Coronary artery (tissue), 2 donors: ENCODE results near the gene B3GAT2.
"Not testable (repeated sequence)": the region's sequence is repeated elsewhere in the genome, so short reads cannot be mapped to it uniquely, and the experiment has no call there.

Experiments used
- DNase-seq: peaks from one replicate; pipeline ENCODE4 v3.0.0-alpha.2; 2017; ENCODE audit warnings: low spot score
- H3K27ac ChIP-seq, 2 donors: fragments of 200-600 bp; sonication (generic); one replicate each; pipeline ENCODE4 v1.5.1; 2016 to 2019
- H3K4me3 ChIP-seq: fragments of 200-600 bp; sonication (generic); 2 replicates; pipeline ENCODE4 v1.5.1; 2016; ENCODE audit warnings: mild to moderate bottlenecking, moderate library complexity
- CTCF ChIP-seq: fragments of 200-600 bp; sonication (generic); IDR thresholded peaks from one replicate; pipeline ENCODE4 v1.5.1; 2019; ENCODE audit warnings: antibody characterized with exemption

The B3GAT2 gene

GRCh38 chr6:70955441-70956190, 1.2 kb downstream of the B3GAT2 start:
- TF ChIP-seq CTCF, result peak; percentile 84
- DNase-seq, result no peak
- H3K27ac ChIP-seq, result no peak overlapping the region
- peak overlapping the region; percentile 76 for H3K4me3 ChIP-seq

- DNase-seq, result no peak
- Histone ChIP-seq H3K4me3 (no peak overlapping the region), H3K27ac (no peak overlapping the region)
- no peak for TF ChIP-seq CTCF
Observed at GRCh38 chr6:70954750-70955149, 2.1 kb downstream of the B3GAT2 start.

GRCh38 chr6:70954176-70954575, 2.7 kb downstream of the B3GAT2 start:
- no peak overlapping the region for H3K27ac ChIP-seq
- H3K4me3 ChIP-seq, result no peak overlapping the region
- no peak for DNase-seq
- TF ChIP-seq CTCF, result no peak

- H3K4me3 ChIP-seq, result no peak overlapping the region
- no peak overlapping the region for H3K27ac ChIP-seq
- no peak for TF ChIP-seq CTCF
- DNase-seq, result no peak
Observed at GRCh38 chr6:70952608-70953165, 4.2 kb downstream of the B3GAT2 start.

DNA sequence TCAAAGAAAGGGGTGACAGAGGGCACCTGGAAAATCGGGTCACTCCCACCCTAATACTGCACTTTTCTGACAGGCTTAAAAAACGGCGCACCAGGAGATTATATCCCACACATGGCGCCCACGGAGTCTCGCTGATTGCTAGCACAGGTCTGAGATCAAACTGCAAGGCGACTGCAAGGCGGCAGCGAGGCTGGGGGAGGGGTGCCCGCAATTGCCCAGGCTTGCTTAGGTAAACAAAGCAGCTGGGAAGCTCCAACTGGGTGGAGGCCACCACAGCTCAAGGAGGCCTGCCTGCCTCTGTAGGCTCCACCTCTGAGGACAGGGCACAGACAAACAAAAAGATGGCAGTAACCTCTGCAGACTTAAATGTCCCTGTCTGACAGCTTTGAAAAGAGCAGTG, 12.5 kb downstream of the B3GAT2 start:
- DNase-seq, H3K4me3 ChIP-seq, H3K27ac ChIP-seq: not testable (repeated sequence)

DNA sequence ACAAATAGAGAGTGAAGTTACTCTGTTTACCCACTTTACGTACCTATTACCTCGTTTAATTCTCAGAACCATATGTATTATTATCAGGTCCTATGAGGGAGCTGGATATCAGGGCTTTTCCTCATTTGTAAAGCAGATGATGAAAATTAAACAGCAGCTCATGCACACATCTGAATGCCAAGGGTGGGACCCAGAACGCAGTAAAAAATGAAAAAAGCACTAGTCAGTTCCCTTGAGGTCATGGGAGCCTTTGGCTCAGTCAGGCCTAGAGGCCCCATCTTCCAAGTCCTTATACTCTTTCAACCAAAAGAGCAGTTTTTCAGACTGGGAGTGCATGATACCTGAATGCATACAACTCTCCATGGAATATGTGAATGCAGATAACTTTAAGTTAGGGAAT, 23.0 kb downstream of the B3GAT2 start:
- no peak for DNase-seq
- TF ChIP-seq CTCF, result no peak
- H3K4me3 ChIP-seq, result no peak overlapping the region
- H3K27ac ChIP-seq, result no peak overlapping the region

GRCh38 chr6:70905742-70906141, 51.1 kb downstream of the B3GAT2 start:
- Histone ChIP-seq H3K27ac (no peak overlapping the region), H3K4me3 (no peak overlapping the region)
- no peak for TF ChIP-seq CTCF
- no peak for DNase-seq
